Activated CD4-positive, alpha-beta T cell treated with anti-CD3 and anti-CD28 coated beads, Interleukin-10, Interleukin-2, amounts not matched to agents 100 ng/mL and 50 ng/mL, durations not matched to agents 16 hours and 8 hours (primary cell): ENCODE results near the gene SORCS2.

Experiments
- DNase-seq: peaks from one replicate; pipeline ENCODE4 v3.0.0-alpha.2; 2020

SORCS2 gene

GRCh38 chr4:7342223-7343080 is 150.1 kb downstream of the SORCS2 start:
- DNase-seq: no peak

GRCh38 chr4:7343081-7343655 is 150.8 kb downstream of the SORCS2 start:
- DNase-seq: no peak

GRCh38 chr4:7343950-7344349 is 151.6 kb downstream of the SORCS2 start:
- no peak for DNase-seq

GRCh38 chr4:7344636-7345155 is 152.4 kb downstream of the SORCS2 start:
- no peak for DNase-seq

GRCh38 chr4:7347981-7348380 is 155.6 kb downstream of the SORCS2 start:
- DNase-seq: no peak

GRCh38 chr4:7348946-7349900 is 156.9 kb downstream of the SORCS2 start:
- DNase-seq: no peak

GRCh38 chr4:7350396-7350795 is 158.1 kb downstream of the SORCS2 start:
- no peak for DNase-seq

- DNase-seq: no peak
These were observed 158.7 kb downstream of the SORCS2 start for GRCh38 chr4:7351014-7351413.

- no peak for DNase-seq
These were observed 160.1 kb downstream of the SORCS2 start for GRCh38 chr4:7352486-7352885.

- DNase-seq: no peak
These were observed 160.9 kb downstream of the SORCS2 start for GRCh38 chr4:7353046-7353790.

- no peak for DNase-seq
These were observed 161.7 kb downstream of the SORCS2 start for GRCh38 chr4:7353846-7354610.

GRCh38 chr4:7354927-7355326 is 162.6 kb downstream of the SORCS2 start:
- DNase-seq: no peak

- no peak for DNase-seq
These were observed 163.5 kb downstream of the SORCS2 start for GRCh38 chr4:7355795-7356194.

GRCh38 chr4:7356667-7357310 is 164.5 kb downstream of the SORCS2 start:
- no peak for DNase-seq

GRCh38 chr4:7357323-7357722 is 165.0 kb downstream of the SORCS2 start:
- no peak for DNase-seq

GRCh38 chr4:7358100-7358735 is 165.9 kb downstream of the SORCS2 start:
- no peak for DNase-seq

GRCh38 chr4:7359400-7360062 is 167.2 kb downstream of the SORCS2 start:
- no peak for DNase-seq

- DNase-seq: no peak
These were observed 168.5 kb downstream of the SORCS2 start for GRCh38 chr4:7360806-7361205.

- no peak for DNase-seq
These were observed 169.1 kb downstream of the SORCS2 start for GRCh38 chr4:7361280-7361895.

GRCh38 chr4:7362341-7362740 is 170.0 kb downstream of the SORCS2 start:
- no peak for DNase-seq
